H9 (cell line): ENCODE results near the gene PLA2G2C. TPM values are rescaled to one million over a fixed set of nuclear protein-coding genes. Genes with fewer than 3 reads are reported as not detected.

Experiments used
- DNase-seq: peaks from one replicate; pipeline ENCODE4 v3.0.0-alpha.2; 2017
- H2AFZ ChIP-seq: one replicate; pipeline ENCODE4 v1.6.1; 2013; ENCODE audit warnings: mild to moderate bottlenecking, low read length, control low read depth, moderate library complexity
- H2AK5ac ChIP-seq: 2 replicates; pipeline ENCODE4 v1.6.1; 2013; ENCODE audit warnings: low read length, control low read depth, mixed read lengths; ENCODE audit not compliant: insufficient read length
- H2BK120ac ChIP-seq: one replicate; pipeline ENCODE4 v1.6.1; 2013; ENCODE audit warnings: low read depth, mild to moderate bottlenecking, low read length, control low read depth, inconsistent platforms; ENCODE audit not compliant: poor library complexity, severe bottlenecking
- H2BK12ac ChIP-seq: 2 replicates; pipeline ENCODE4 v1.6.1; 2013; ENCODE audit warnings: low read length, control low read depth, mixed read lengths, low read depth; ENCODE audit not compliant: insufficient read length
- H2BK15ac ChIP-seq: 2 replicates; pipeline ENCODE4 v1.6.1; 2013; ENCODE audit warnings: low read depth, low read length, control low read depth
- H2BK20ac ChIP-seq: one replicate; pipeline ENCODE4 v1.6.1; 2013; ENCODE audit warnings: low read depth, mild to moderate bottlenecking, low read length, control low read depth, inconsistent platforms; ENCODE audit not compliant: poor library complexity, severe bottlenecking
- H2BK5ac ChIP-seq: 2 replicates; pipeline ENCODE4 v1.6.1; 2013; ENCODE audit warnings: low read length, control low read depth, mixed read lengths; ENCODE audit not compliant: insufficient read length
- H3K14ac ChIP-seq: 2 replicates; pipeline ENCODE4 v1.6.1; 2013; ENCODE audit warnings: low read length, control low read depth; ENCODE audit not compliant: insufficient read depth
- H3K18ac ChIP-seq: 2 replicates; pipeline ENCODE4 v1.6.1; 2013; ENCODE audit warnings: low read depth, mild to moderate bottlenecking, mixed read lengths, low read length, control low read depth; ENCODE audit not compliant: insufficient read length
- H3K23ac ChIP-seq: 2 replicates; pipeline ENCODE4 v1.6.1; 2013; ENCODE audit warnings: low read length, control low read depth, mixed read lengths, low read depth; ENCODE audit not compliant: insufficient read length
- H3K23me2 ChIP-seq: 2 replicates; pipeline ENCODE4 v1.6.1; 2013; ENCODE audit warnings: low read depth, mild to moderate bottlenecking, mixed read lengths, low read length, control low read depth; ENCODE audit not compliant: insufficient read length, poor library complexity, severe bottlenecking
- H3K27ac ChIP-seq: 2 replicates; pipeline ENCODE4 v1.5.1; 2013; ENCODE audit warnings: low read length, control low read depth, mixed read lengths, low read depth; ENCODE audit not compliant: insufficient read length
- H3K27me3 ChIP-seq: 2 replicates; pipeline ENCODE4 v1.6.1; 2013; ENCODE audit warnings: low read length, control low read depth, inconsistent platforms; ENCODE audit not compliant: insufficient read depth
- H3K4ac ChIP-seq: 2 replicates; pipeline ENCODE4 v1.6.1; 2013; ENCODE audit warnings: low read depth, mild to moderate bottlenecking, control low read depth, inconsistent platforms, low read length, moderate library complexity
- H3K4me1 ChIP-seq: 2 replicates; pipeline ENCODE4 v1.6.1; 2013; ENCODE audit warnings: low read length, control low read depth, inconsistent platforms; ENCODE audit not compliant: insufficient read depth
- H3K4me2 ChIP-seq: 2 replicates; pipeline ENCODE4 v1.6.1; 2013; ENCODE audit warnings: low read length, control low read depth, mixed read lengths; ENCODE audit not compliant: insufficient read length, insufficient read depth
- H3K56ac ChIP-seq: 2 replicates; pipeline ENCODE4 v1.6.1; 2013; ENCODE audit warnings: low read depth, mild to moderate bottlenecking, mixed read lengths, low read length, control low read depth; ENCODE audit not compliant: insufficient read length
- H3K79me1 ChIP-seq: 2 replicates; pipeline ENCODE4 v1.6.1; 2013; ENCODE audit warnings: low read depth, mild to moderate bottlenecking, moderate library complexity, low read length, control low read depth, inconsistent platforms; ENCODE audit not compliant: insufficient read depth, poor library complexity, severe bottlenecking
- H3K79me2 ChIP-seq: 2 replicates; pipeline ENCODE4 v1.6.1; 2013; ENCODE audit warnings: low read length, control low read depth, inconsistent platforms; ENCODE audit not compliant: insufficient read depth
- H3K9ac ChIP-seq: 2 replicates; pipeline ENCODE4 v1.6.1; 2013; ENCODE audit warnings: low read length, control low read depth, mixed read lengths; ENCODE audit not compliant: insufficient read length; ENCODE audit errors: extremely low read depth
- H3K9me3 ChIP-seq: one replicate; pipeline ENCODE4 v1.6.1; 2013; ENCODE audit warnings: low read depth, low read length, inconsistent platforms; ENCODE audit not compliant: control insufficient read depth
- H3T11ph ChIP-seq: one replicate; pipeline ENCODE4 v1.6.1; 2013; ENCODE audit warnings: mild to moderate bottlenecking, low read length, control low read depth, inconsistent platforms
- H4K20me1 ChIP-seq: one replicate; pipeline ENCODE4 v1.6.1; 2013; ENCODE audit not compliant: control insufficient read depth, insufficient read length, insufficient read depth
- H4K5ac ChIP-seq: 2 replicates; pipeline ENCODE4 v1.6.1; 2013; ENCODE audit warnings: low read depth, mild to moderate bottlenecking, mixed read lengths, low read length, control low read depth; ENCODE audit not compliant: insufficient read length
- H4K8ac ChIP-seq: replicated peaks from 2 replicates; pipeline ENCODE4 v1.6.1; 2013; ENCODE audit warnings: low read length, control low read depth, mixed read lengths, low read depth; ENCODE audit not compliant: insufficient read length
- H4K91ac ChIP-seq: 2 replicates; pipeline ENCODE4 v1.6.1; 2013; ENCODE audit warnings: low read depth, mild to moderate bottlenecking, moderate library complexity, mixed read lengths, low read length, control low read depth; ENCODE audit not compliant: insufficient read length
- H3K27ac Mint-ChIP-seq, 3 experiments: 2 replicates in 2 of 3; 3 replicates in 1 of 3; pipeline ENCODE4 v1.8.0; 2020 to 2021; ENCODE audit warnings: mixed read lengths in 3 of 3, mild to moderate bottlenecking in 1 of 3, moderate library complexity in 1 of 3
- H3K27me3 Mint-ChIP-seq: 2 replicates; pipeline ENCODE4 v1.8.0; 2021; ENCODE audit warnings: low read depth, mild to moderate bottlenecking, moderate library complexity, mixed read lengths
- H3K36me3 Mint-ChIP-seq, 3 experiments: 2 replicates in 2 of 3; 3 replicates in 1 of 3; pipeline ENCODE4 v1.8.0; 2020 to 2021; ENCODE audit warnings: low read depth in 3 of 3, mixed read lengths in 3 of 3; ENCODE audit not compliant: insufficient read depth in 1 of 3
- H3K4me1 Mint-ChIP-seq, 2 experiments: 2 replicates each; pipeline ENCODE4 v1.8.0; 2020; ENCODE audit warnings: mixed read lengths in 2 of 2
- H3K4me3 Mint-ChIP-seq, 2 experiments: 2 replicates in 1 of 2; 3 replicates in 1 of 2; pipeline ENCODE4 v1.8.0; 2020 to 2021; ENCODE audit warnings: mild to moderate bottlenecking in 2 of 2, mixed read lengths in 2 of 2, moderate library complexity in 1 of 2
- H3K9me3 Mint-ChIP-seq, 2 experiments: 2 replicates in 1 of 2; 3 replicates in 1 of 2; pipeline ENCODE4 v1.8.0; 2020; ENCODE audit warnings: mild to moderate bottlenecking in 2 of 2, mixed read lengths in 2 of 2, moderate library complexity in 1 of 2
- CTCF ChIP-seq: fragments of 200-600 bp; sonication (generic); conservative IDR thresholded peaks from 3 replicates; pipeline ENCODE4 v1.8.0; 2021; ENCODE audit warnings: antibody characterized with exemption, mild to moderate bottlenecking
- WGBS: extraction: QIAGEN DNeasy Blood & Tissue Kit; methylation state at CpG from one replicate; pipeline ENCODE4 v1.1.7; 2013; ENCODE audit warnings: missing lambda C conversion rate, low lambda C conversion rate, mixed read lengths; ENCODE audit not compliant: insufficient read length; ENCODE audit errors: extremely low coverage; 5-methylcytosine and 5-hydroxymethylcytosine counted together
- total RNA-seq: library from RNA; stranded (reverse); gene quantifications from 2 replicates; pipeline ENCODE4 v1.2.1, GENCODE V29; 2021

The PLA2G2C gene
- total RNA-seq, 1 experiment from 2014 or later, result not detected

DNA sequence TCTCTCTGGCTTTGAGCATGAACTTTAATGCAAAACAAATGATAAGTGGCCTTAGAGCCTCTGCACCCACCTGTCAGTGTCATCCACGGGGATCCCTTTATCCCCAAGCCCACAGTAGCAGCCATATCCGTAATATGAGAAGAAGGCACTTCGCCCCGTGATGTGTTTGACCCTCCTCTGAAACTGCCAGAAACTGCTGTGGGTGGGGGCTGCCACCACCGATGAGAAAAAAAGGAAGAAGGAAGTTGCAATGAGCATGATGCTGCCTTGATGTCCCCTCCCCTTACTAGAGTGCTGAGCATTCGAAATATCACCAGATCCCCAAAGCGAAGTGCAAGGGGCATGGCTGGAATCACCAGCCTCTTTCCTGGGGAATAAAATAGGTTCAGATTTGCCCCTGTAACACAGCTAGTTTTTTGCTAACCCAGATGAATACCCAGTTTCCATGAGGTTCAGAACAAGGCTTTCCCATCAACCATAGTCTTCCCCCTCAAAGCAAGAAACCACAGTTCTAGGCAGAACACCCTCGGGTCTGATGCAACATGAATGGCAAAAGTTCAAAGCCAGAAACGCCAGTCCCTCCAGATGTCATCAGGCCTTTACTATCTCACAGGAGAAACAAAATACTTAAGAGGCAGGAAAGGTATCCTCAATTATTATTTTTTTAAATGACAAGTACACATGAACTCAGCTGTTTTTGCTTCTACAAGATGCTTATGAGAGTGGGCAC lies 11.2 kb downstream of the PLA2G2C start:
- Histone ChIP-seq H4K8ac (no peak overlapping the region), H2AFZ (no peak overlapping the region), H3K14ac (no peak overlapping the region), H3K4me2 (no peak overlapping the region), H3T11ph (no peak overlapping the region), H3K9ac (no peak overlapping the region), H3K56ac (no peak overlapping the region), H3K9me3 (no peaks in the 10 kb centered on the region), H4K20me1 (no peaks in the 10 kb centered on the region), H3K79me2 (no peaks in the 10 kb centered on the region), H2BK5ac (no peak overlapping the region), H3K4ac (no peak overlapping the region), H2BK120ac (no peak overlapping the region), H3K23me2 (no peaks in the 10 kb centered on the region), H3K4me1 (no peaks in the 10 kb centered on the region), H2BK12ac (no peak overlapping the region), H3K27me3 (no peaks in the 10 kb centered on the region; the same call in 1 of the 2 replicates), H3K79me1 (no peaks in the 10 kb centered on the region), H2AK5ac (no peak overlapping the region), H4K91ac (no peak overlapping the region), H3K23ac (no peak overlapping the region), H3K18ac (no peak overlapping the region), H2BK20ac (no peak overlapping the region), H3K27ac (no peak overlapping the region), H2BK15ac (no peak overlapping the region), H4K5ac (no peak overlapping the region)
- DNase-seq, result no peak
- Mint-ChIP-seq H3K4me3 (no peak overlapping the region), H3K9me3 (peaks cover 3% of the 10 kb centered on the region in 2 experiments; a peak in 2 of 5 replicates), H3K4me1 (no peaks in the 10 kb centered on the region; a peak in 1 of 4 replicates), H3K36me3 (no peaks in the 10 kb centered on the region), H3K27ac (no peak overlapping the region), H3K27me3 (peaks cover 36% of the 10 kb centered on the region)
- no CpG with 5 or more reads among the region's 9 CpGs for WGBS
- TF ChIP-seq CTCF, result no peak
